ENCODE measurements around the gene KRABD2.
A peak's percentile ranks its signal among the peaks of the same experiment; 100 is the strongest.
"Not testable (repeated sequence)": the region's sequence is repeated elsewhere in the genome, so short reads cannot be mapped to it uniquely, and the experiment has no call there.

KRABD2 gene

DNA sequence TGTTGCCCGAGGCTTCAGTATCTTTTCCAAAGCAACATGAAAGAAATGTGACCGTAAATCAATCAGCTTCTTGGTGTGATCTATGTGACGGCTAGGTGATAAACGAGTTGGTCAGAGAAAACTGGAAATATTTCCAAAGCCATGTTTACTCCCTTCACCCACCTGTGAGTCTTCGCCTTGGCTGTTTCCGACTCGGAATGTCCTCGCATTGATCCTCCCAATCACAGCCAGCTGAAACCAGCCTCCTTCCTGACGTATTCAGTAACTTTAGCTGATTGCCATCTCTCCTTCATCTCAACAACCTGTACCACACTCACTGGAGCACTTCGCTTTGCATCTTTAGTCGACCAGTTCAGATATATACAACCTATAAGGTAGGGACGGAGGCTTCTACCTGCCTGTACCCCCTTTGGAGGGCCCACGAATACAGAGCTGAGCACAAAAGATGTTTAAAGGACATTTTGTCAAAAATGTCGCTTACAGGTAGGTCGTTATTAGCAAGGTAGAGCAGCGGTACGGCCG, 705 bp downstream of the KRABD2 start:
- in situ Hi-C loops (cut with HindIII; ENCODE audit: low pct_ligation_motif_present, low sequenced_read_pairs), result no loop called here
- Histone ChIP-seq H3K27ac (peak overlapping the region; percentile 54), H3K27me3 (replicated peaks) (no peaks in the 10 kb centered on the region), H3K36me3 (replicated peaks) (peaks cover 42% of the 10 kb centered on the region), H3K4me3 (ENCODE audit: low read depth, low read length) (peak overlapping the region; percentile 80)
- TF ChIP-seq, protein P1, sequence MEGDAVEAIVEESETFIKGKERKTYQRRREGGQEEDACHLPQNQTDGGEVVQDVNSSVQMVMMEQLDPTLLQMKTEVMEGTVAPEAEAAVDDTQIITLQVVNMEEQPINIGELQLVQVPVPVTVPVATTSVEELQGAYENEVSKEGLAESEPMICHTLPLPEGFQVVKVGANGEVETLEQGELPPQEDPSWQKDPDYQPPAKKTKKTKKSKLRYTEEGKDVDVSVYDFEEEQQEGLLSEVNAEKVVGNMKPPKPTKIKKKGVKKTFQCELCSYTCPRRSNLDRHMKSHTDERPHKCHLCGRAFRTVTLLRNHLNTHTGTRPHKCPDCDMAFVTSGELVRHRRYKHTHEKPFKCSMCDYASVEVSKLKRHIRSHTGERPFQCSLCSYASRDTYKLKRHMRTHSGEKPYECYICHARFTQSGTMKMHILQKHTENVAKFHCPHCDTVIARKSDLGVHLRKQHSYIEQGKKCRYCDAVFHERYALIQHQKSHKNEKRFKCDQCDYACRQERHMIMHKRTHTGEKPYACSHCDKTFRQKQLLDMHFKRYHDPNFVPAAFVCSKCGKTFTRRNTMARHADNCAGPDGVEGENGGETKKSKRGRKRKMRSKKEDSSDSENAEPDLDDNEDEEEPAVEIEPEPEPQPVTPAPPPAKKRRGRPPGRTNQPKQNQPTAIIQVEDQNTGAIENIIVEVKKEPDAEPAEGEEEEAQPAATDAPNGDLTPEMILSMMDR (IDR thresholded peaks at IDR 0.05; ENCODE audit: low read depth, low read length, missing control alignments), result no peak
- no peak for DNase-seq

DNA sequence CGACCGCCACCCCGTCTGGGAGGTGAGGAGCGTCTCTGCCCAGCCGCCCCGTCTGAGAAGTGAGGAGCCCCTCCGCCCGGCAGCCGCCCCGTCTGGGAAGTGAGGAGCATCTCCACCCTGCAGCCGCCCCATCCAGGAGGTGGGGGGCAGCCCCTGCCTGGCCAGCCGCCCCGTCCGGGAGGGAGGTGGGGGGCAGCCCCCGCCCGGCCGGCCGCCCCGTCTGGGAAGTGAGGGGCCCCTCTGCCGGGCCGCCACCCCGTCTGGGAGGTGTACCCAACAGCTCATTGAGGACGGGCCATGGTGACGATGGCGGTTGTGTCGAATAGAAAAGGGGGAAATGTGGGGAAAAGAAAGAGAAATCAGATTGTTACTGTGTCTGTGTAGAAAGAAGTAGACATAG, 2.6 kb downstream of the KRABD2 start:
- DNase-seq; H3K4me3 ChIP-seq (ENCODE audit: low read depth, low read length); in situ Hi-C loops (cut with HindIII; ENCODE audit: low pct_ligation_motif_present, low sequenced_read_pairs); H3K27ac ChIP-seq; H3K27me3 ChIP-seq (replicated peaks): not testable (repeated sequence)
- H3K36me3 ChIP-seq (replicated peaks), result peaks cover 26% of the 10 kb centered on the region

DNA sequence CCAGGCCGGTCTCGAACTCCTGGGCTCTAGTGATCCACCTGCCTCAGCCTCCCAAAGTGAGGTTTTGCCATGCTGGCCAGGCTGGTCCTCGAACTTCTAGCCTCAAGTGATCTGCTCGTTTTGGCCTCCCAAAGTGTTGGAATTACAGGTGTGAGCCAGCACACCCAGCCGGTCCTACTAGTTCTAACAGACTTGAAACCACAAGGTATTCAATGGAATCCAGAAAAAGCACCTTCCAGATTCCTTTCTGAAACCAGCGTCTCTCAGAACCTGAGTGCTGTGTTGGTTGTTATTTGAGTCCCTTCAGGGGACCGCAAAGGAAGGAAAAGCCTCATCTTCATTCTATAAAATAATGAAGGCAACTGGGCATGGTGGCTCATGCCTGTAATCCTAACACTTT, 4.1 kb downstream of the KRABD2 start:
- no peak for DNase-seq
- no peak overlapping the region for H3K27ac ChIP-seq
- H3K4me3 ChIP-seq (ENCODE audit: low read depth, low read length), result no peak overlapping the region
- H3K36me3 ChIP-seq (replicated peaks), result peaks cover 11% of the 10 kb centered on the region
- in situ Hi-C loops (cut with HindIII; ENCODE audit: low pct_ligation_motif_present, low sequenced_read_pairs), result no loop called here
- no peaks in the 10 kb centered on the region for H3K27me3 ChIP-seq (replicated peaks)
- TF ChIP-seq, protein P1 (IDR thresholded peaks at IDR 0.05; ENCODE audit: low read depth, low read length, missing control alignments), result no peak

DNA sequence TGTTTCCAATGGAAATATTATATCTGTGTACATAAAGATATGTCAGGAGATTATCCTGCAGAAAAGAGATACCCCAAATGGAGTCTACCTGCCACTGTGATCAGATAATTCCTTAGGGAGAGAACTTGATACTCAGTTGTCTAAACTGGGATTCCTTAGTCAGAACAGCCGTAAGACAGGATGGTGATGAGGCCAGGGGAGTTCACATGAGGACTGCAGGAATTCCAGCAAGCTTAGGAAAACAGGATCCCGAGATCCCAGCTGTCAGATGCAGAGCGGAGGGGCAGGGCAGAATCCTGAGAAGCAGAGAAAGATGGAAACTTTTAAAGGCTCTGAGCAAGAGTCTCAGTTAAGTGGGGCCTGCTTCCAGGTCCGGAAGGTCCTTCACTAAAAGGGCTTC, 4.7 kb downstream of the KRABD2 start:
- Histone ChIP-seq H3K4me3 (ENCODE audit: low read depth, low read length) (no peak overlapping the region), H3K27ac (no peak overlapping the region), H3K27me3 (replicated peaks) (no peaks in the 10 kb centered on the region), H3K36me3 (replicated peaks) (peaks cover 5% of the 10 kb centered on the region)
- TF ChIP-seq, protein P1 (IDR thresholded peaks at IDR 0.05; ENCODE audit: low read depth, low read length, missing control alignments), result no peak
- no peak for DNase-seq
- in situ Hi-C loops (cut with HindIII; ENCODE audit: low pct_ligation_motif_present, low sequenced_read_pairs), result no loop called here

DNA sequence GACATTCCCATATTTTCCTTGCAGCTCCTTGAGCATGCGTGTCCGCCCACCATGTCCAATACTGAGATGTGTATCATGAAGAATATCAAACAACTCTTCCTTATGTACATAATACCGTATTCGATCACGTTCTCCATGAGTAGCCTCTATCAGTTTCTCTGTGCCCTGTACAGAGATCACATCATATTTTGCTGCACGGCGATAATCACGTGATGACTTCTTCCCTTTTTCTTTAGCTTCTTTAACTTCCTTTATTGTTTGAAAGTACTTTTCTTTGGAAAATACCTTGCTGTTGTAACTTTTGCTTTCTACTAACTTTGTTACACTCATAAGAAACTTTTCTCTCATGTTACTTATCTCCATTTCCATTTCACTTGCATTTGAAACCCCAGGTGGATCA, 6.6 kb downstream of the KRABD2 start:
- peaks cover 3% of the 10 kb centered on the region for H3K36me3 ChIP-seq (replicated peaks)
- H3K27ac ChIP-seq, result no peak overlapping the region
- DNase-seq, result no peak
- no peak overlapping the region for H3K4me3 ChIP-seq (ENCODE audit: low read depth, low read length)
- H3K27me3 ChIP-seq (replicated peaks), result no peaks in the 10 kb centered on the region
- in situ Hi-C loops (cut with HindIII; ENCODE audit: low pct_ligation_motif_present, low sequenced_read_pairs), result no loop called here
- TF ChIP-seq, protein P1 (IDR thresholded peaks at IDR 0.05; ENCODE audit: low read depth, low read length, missing control alignments), result no peak

DNA sequence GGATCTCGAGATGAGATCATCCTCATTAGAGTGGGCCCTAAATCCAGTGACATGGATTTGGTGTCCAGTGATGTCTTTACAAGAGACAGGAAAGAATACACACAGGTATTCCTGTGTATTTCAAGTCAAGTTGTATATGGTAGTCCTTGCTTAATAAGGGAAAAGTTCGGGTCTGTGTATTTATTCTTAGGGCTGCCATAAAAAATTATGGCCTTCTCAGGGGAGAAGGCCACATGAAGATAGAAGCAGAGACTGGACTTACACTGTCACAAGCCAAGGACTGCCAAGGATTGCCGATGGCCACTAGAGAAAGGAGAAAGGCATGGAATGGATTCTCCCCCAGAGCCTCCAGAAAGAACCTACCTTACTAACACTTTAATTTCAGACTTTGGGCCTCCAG, 8.3 kb downstream of the KRABD2 start:
- TF ChIP-seq, protein P1 (IDR thresholded peaks at IDR 0.05; ENCODE audit: low read depth, low read length, missing control alignments), result no peak
- in situ Hi-C loops (cut with HindIII; ENCODE audit: low pct_ligation_motif_present, low sequenced_read_pairs), result no loop called here
- Histone ChIP-seq H3K27me3 (replicated peaks) (no peaks in the 10 kb centered on the region), H3K36me3 (replicated peaks) (peaks cover 3% of the 10 kb centered on the region), H3K27ac (no peak overlapping the region), H3K4me3 (ENCODE audit: low read depth, low read length) (no peak overlapping the region)
- DNase-seq, result no peak

Measured in brain microvascular endothelial cell (primary cell).